Endothelial cell of umbilical vein (primary cell): ENCODE measurements around the gene NLRP3.

Experiments used
- JUN ChIP-seq: IDR thresholded peaks from 2 replicates; pipeline ENCODE4 v1.6.1; 2011; ENCODE audit warnings: borderline replicate concordance, low read depth; ENCODE audit not compliant: insufficient read length, insufficient read depth
- POLR2AphosphoS5 ChIP-seq: IDR thresholded peaks from 2 replicates; pipeline ENCODE4 v1.6.1; 2012; ENCODE audit warnings: low read depth, mild to moderate bottlenecking, control low read depth, low read length, moderate library complexity; ENCODE audit not compliant: insufficient read depth
- TF ChIP-seq, protein P1 (sequence below), 2 donors: IDR thresholded peaks; 1 replicate in 1 of 2; 2 replicates in 1 of 2; pipeline ENCODE4 v1.5.1; 2011; ENCODE audit warnings: low read length in 2 of 2, mild to moderate bottlenecking in 2 of 2, moderate library complexity in 2 of 2, control low read depth in 1 of 2, inconsistent platforms in 1 of 2, low read depth in 1 of 2; ENCODE audit not compliant: insufficient read depth in 1 of 2; ENCODE audit errors: extremely low read depth in 1 of 2

GRCh38 chr1:247375747-247376146 lies 40.2 kb upstream of the NLRP3 start:
- no peak for TF ChIP-seq POLR2AphosphoS5
- no peak for TF ChIP-seq JUN
- TF ChIP-seq, protein P1, sequence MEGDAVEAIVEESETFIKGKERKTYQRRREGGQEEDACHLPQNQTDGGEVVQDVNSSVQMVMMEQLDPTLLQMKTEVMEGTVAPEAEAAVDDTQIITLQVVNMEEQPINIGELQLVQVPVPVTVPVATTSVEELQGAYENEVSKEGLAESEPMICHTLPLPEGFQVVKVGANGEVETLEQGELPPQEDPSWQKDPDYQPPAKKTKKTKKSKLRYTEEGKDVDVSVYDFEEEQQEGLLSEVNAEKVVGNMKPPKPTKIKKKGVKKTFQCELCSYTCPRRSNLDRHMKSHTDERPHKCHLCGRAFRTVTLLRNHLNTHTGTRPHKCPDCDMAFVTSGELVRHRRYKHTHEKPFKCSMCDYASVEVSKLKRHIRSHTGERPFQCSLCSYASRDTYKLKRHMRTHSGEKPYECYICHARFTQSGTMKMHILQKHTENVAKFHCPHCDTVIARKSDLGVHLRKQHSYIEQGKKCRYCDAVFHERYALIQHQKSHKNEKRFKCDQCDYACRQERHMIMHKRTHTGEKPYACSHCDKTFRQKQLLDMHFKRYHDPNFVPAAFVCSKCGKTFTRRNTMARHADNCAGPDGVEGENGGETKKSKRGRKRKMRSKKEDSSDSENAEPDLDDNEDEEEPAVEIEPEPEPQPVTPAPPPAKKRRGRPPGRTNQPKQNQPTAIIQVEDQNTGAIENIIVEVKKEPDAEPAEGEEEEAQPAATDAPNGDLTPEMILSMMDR (IDR thresholded peaks at IDR 0.05; ENCODE audit: extremely low read depth in 1 of 2, insufficient read depth in 1 of 2, low read depth in 1 of 2, low read length in 2 of 2) = no peak
